T-helper 1 cell treated with Interleukin-12 subunit alpha and Interleukin-12 subunit beta and Interleukin-4 antibody, amounts not matched to agents 30 μg/mL and 1 μg/mL, for 36 hours (primary cell): Measurements from ENCODE around the gene ECI1.

ENCODE experiments used
- H3K27ac Mint-ChIP-seq: one replicate; pipeline ENCODE4 v1.8.0; 2021; ENCODE audit warnings: mild to moderate bottlenecking, mixed read lengths
- H3K27me3 Mint-ChIP-seq: one replicate; pipeline ENCODE4 v1.8.0; 2021; ENCODE audit warnings: low read depth, mixed read lengths
- H3K36me3 Mint-ChIP-seq: one replicate; pipeline ENCODE4 v1.8.0; 2021; ENCODE audit warnings: low read depth, mixed read lengths
- H3K4me1 Mint-ChIP-seq: one replicate; pipeline ENCODE4 v1.8.0; 2021; ENCODE audit warnings: low read depth, mixed read lengths
- H3K4me3 Mint-ChIP-seq: one replicate; pipeline ENCODE4 v1.8.0; 2021; ENCODE audit warnings: mild to moderate bottlenecking, moderate library complexity, mixed read lengths
- H3K9me3 Mint-ChIP-seq: one replicate; pipeline ENCODE4 v1.8.0; 2021; ENCODE audit warnings: mixed read lengths

Gene ECI1

DNA sequence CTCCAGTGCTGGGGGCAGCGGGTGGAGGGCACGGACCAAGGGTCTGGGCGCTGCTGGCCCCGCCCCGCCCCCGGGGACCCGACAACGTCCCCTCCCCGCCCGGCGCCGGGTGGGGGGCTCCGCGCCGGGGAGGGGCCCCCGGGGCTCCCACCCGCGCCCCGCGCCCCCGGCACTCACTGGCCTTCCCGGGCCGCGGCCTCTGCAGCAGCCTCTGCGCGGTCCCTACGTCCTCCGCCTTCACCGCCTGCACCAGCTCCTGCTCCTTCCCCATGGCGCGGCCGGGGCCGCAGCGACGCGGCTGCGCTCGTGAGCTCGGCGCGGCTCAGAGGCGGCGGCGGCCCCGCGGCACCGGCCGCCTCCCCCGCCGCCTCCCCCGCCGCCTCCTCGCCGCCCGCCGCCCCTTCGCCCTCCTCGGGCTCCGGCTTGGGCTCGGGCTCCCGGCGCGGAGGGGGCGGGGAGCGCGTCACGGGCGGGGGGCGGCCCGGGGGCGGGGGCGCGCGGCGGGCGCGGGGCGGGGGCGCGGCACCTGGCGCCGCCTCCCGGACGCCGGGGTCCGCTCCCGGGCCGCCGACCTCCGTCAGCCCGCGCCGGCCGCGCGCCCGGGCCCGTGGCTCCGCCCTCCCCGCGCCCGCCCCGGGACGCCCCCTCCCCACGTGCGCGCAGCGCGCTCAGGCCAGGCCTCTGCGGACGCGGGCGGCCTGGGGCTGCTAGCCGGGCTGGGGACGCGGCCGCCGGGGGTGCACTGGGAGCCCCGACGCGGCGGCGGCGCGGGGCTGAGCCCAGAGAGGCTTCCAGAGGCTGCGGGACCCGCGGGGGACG is 55.0 kb downstream of the ECI1 start, which contains the start of gene CASKIN1:
Gene CASKIN1 (minus strand): TSS at position 444 of the 819 bp plus-strand sequence. CDS start 173 bp downstream, at position 271.
- peaks cover 2% of the 10 kb centered on the region for H3K4me1 Mint-ChIP-seq
- H3K36me3 Mint-ChIP-seq, result no peaks in the 10 kb centered on the region
- peak within 1 kb of the TSS; percentile 17 for H3K4me3 Mint-ChIP-seq
- H3K9me3 Mint-ChIP-seq, result no peaks in the 10 kb centered on the region
- peaks cover 41% of the 10 kb centered on the region for H3K27me3 Mint-ChIP-seq
- no peak within 1 kb of the TSS for H3K27ac Mint-ChIP-seq

DNA sequence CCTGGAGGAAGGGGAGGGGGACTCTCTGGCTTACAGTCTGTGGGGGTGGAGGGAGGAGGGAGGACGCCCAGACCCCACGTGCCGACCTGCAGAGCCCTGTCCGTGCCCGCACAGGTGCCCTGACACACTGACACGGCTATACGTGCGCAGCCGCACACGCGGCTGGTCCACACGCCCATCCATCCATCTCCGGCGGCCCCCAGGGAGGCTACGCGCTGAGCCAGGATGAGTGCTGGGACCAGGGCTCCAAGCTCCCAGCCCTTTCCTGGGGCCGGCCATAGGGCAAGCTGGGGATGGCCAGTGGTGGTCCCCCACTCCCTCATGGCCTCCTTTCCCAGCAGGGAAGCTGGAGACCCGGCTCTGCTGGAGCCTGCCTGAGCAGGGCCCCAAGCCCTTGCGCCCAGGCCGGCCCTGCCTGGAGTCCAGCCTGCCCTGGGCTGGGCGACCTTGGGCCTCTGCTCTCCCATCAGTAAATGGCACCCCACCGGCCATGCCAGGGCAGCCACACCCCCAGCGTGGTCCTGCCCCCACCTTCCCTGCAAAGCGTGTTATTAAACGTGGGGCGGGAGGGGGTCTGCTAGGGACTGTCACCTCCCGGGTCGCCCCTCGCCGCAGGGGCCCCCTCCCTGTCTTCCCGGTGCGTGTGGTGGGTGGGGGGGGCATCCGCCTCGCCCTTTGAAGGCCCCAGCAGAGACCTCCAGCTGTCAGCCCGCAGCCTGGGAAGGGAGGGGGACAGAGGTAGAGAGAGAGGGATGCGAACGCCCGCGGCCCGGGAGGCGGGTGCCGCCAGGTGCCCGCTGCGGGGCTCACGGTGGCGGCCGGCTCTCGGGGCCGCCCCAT is 55.8 kb downstream of the ECI1 start:
- Mint-ChIP-seq H3K4me1 (peaks cover 2% of the 10 kb centered on the region), H3K9me3 (no peaks in the 10 kb centered on the region), H3K27ac (no peak overlapping the region), H3K36me3 (no peaks in the 10 kb centered on the region), H3K4me3 (no peak overlapping the region), H3K27me3 (peaks cover 38% of the 10 kb centered on the region)

DNA sequence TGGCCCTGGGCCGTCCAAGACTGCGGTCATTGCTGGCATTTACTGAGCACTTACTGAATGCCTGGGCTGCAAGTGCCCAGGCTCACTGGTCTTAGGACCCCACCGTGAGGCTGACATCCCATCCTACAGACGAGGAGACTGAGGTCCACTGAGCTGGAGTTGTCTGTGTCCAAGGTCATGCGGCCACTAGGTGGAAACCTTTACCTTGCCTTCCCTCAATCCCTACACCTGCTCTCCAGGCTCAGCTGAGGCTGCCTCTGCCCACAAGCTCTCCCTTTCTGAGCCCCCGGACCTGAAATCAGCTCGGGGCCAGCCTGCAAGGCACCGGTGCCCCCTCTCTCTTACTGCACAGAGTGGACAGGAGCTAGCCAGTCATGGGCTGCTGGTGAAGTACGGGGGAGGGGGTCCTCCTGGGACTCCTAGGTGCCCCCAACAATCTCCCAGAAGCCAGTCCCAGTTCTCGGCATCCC is 56.5 kb downstream of the ECI1 start:
- Mint-ChIP-seq H3K4me3 (no peak overlapping the region), H3K4me1 (peaks cover 2% of the 10 kb centered on the region), H3K36me3 (no peaks in the 10 kb centered on the region), H3K9me3 (no peaks in the 10 kb centered on the region), H3K27ac (no peak overlapping the region), H3K27me3 (peaks cover 33% of the 10 kb centered on the region)

DNA sequence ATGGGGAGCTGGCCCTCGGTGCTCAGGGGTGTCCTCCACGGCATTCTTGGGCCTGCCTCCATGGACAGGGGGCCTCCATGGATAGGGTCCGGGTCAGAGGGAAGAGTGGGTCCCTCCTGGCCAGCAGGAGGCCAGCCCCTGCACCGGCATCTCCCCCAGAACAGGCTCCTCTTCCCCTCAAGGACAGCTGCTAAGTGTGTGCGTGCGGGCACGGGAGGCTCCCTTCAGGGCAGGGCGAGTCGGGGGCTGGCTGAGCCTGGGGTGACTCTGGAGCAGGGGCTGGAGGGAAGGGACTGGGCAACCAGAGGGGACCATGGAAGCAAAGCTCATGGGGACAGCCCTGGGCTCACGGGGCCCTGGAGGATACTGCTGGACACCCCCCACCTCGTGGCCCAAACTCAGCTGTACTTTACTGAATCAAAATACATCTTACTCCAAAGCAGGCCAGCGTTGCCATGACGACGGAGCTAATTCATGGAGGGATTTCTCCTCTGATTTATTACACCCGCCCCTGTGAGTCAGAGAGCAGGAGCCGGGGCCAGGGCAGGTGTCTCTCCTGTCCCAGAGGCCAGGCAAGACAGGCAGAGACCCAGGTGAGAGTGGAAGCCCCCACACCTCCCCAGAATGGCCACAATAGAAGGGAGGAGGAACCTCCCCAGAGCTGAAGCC is 57.1 kb downstream of the ECI1 start:
- Mint-ChIP-seq H3K9me3 (no peaks in the 10 kb centered on the region), H3K4me1 (peaks cover 2% of the 10 kb centered on the region), H3K4me3 (no peak overlapping the region), H3K36me3 (no peaks in the 10 kb centered on the region), H3K27ac (no peak overlapping the region), H3K27me3 (peaks cover 33% of the 10 kb centered on the region)

DNA sequence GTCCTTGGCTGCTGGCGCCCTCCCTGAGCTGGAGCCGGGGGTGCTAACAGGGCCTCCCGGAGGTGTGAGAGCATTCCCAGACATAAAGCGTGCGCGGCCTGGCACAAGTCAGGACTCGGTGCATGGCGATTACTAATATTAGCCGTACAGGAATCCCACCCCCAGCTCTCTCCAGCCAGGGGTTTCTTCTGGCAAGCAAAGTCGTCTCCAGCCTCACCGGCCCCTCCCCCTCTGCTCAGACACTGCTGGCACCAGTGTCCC is 60.0 kb downstream of the ECI1 start:
- no peak overlapping the region for H3K27ac Mint-ChIP-seq
- peaks cover 2% of the 10 kb centered on the region for H3K4me1 Mint-ChIP-seq
- H3K4me3 Mint-ChIP-seq, result no peak overlapping the region
- H3K36me3 Mint-ChIP-seq, result no peaks in the 10 kb centered on the region
- no peaks in the 10 kb centered on the region for H3K9me3 Mint-ChIP-seq
- peaks cover 12% of the 10 kb centered on the region for H3K27me3 Mint-ChIP-seq

DNA sequence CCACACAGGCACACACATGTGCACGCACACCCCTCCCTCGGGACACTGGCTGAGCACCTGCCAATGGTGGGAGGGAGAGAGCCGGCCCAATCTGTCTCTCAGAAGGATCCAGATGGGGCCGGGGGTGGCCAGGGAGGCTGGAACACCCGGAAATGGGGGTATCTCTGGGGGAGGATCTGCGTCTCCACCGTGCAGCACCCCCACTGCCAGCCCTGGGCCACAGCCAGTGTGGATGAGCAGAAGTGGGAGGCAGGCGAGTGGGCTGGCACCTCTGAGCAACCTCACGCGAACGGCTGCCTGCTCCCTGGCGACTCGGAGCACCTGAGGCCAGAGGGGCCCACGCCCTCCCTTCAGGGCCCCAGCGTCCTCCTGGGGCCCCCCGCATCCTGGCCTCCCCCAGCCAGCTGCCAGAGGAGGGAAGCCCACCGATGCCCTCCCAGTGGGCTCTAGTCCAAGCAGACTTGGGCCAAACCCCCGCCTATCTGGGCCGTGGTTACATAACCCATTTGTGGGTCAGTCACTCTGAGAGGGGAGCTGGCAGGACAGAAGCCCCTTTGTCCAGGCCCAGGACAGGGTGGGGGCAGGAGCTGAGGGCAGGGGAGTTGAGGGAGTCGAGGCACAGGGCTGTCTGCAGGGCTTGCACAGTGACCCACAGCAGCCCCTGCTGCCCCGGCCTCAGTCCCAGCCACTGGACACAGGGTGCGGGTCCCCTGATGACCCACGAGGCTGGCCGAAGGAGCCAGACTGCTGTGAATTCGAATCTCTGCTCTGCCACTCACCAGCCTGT is 60.5 kb downstream of the ECI1 start:
- H3K27ac Mint-ChIP-seq, result no peak overlapping the region
- no peaks in the 10 kb centered on the region for H3K9me3 Mint-ChIP-seq
- peaks cover 2% of the 10 kb centered on the region for H3K4me1 Mint-ChIP-seq
- H3K36me3 Mint-ChIP-seq, result no peaks in the 10 kb centered on the region
- peaks cover 12% of the 10 kb centered on the region for H3K27me3 Mint-ChIP-seq
- H3K4me3 Mint-ChIP-seq, result no peak overlapping the region

DNA sequence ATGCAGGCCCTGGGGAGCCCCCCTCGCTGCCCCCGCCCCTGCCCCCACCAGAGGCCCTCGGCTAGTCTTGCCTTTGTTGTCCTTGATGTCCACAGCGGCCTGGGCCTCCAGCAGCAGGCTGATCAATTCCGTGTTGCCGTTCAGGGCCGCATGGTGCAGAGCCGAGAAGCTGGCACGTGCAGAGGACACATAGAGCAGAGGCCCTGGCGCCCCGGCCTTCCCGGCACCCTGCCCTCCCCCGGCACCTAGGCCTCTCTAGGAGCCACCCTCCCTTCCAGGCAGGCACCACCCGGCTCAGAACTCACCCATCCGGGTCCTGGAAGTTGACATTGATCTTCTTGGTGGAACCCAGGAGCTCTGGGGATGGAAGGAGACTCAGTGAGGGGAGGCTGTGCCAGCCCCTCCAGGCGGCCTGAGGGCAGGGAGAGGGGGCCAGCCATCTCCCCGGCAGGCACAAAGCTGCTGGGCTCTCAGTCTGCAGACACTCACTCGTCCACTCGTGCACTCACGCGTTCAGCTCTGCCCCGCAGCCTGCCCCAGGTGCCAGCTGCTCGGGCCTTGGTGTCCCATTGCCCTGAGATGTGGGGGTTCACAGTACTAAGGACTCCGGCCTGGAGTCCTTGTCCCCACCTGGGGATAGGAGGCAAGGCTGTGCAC is 61.3 kb downstream of the ECI1 start:
- Mint-ChIP-seq H3K36me3 (no peaks in the 10 kb centered on the region), H3K9me3 (no peaks in the 10 kb centered on the region), H3K27me3 (peaks cover 10% of the 10 kb centered on the region), H3K4me3 (no peak overlapping the region), H3K27ac (no peak overlapping the region), H3K4me1 (peaks cover 2% of the 10 kb centered on the region)
